Islet of Langerhans (tissue), 1 donor: Measurements from ENCODE around the gene ANO8.

Source experiments
- FAIRE-seq: peaks from one replicate; lab custom pipeline; 2011; peaks lifted over from hg19 to GRCh38; lab: Jason Lieb, UNC

Gene ANO8

DNA sequence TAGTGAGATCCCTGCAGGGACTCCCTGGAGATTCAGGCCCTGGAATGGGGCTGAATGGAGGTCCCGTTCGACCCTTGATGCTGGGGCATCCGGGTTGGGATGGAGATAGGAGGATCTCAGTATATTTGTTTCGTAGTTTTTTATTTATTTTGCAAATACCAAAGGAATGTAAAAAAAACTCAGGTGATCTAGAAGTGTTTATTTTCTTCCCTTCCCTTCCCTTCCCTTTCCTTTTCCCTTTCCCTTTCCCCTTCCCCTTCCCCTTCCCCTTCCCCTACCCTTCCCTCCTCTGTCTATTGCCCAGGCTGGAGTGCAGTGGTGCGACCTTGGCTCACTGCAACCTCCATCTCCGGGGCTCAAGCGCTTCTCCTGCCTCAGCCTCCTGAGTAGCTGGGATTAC lies 7.2 kb upstream of the ANO8 start:
- FAIRE-seq: no peak

DNA sequence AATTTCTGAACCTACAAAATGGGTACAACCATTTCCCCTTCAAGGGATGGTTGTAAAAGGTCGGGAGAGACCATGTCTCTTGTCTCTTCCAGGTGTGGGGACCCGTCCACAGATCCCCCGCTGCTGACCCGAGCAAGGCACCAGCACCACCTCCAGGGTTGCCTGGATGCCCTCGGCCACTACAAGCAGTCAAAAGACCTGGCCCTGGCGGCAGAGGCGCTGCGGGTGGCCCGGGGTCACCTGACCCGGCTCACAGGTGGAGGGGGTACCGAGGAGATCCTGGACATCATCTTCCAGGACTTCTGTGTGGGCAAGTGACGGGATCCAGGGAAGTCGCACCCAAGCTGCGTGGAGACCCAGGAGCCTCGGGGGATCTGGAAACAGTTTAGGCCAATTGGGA lies 6.7 kb upstream of the ANO8 start:
- no peak for FAIRE-seq

DNA sequence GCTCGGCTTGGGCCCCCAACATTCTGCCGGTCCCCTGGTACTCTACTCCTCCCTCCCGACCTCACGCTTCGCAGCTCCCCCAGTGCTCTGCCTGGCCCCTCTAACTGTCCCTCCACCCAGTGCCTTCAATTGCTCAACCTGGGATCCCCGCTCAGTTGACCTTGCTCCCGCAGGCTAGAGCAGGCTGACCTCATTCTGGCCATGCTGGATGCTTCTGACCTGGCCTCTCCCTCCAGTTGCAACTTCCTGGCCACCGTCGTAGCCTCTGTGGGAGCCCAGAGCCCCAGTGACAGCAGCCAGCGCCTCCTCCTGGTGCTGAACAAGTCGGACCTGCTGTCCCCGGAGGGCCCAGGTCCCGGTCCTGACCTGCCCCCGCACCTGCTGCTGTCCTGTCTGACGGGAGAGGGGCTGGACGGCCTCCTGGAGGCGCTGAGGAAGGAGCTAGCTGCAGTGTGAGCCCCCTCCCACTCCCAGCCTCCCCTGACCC lies 6.3 kb upstream of the ANO8 start:
- FAIRE-seq: no peak

DNA sequence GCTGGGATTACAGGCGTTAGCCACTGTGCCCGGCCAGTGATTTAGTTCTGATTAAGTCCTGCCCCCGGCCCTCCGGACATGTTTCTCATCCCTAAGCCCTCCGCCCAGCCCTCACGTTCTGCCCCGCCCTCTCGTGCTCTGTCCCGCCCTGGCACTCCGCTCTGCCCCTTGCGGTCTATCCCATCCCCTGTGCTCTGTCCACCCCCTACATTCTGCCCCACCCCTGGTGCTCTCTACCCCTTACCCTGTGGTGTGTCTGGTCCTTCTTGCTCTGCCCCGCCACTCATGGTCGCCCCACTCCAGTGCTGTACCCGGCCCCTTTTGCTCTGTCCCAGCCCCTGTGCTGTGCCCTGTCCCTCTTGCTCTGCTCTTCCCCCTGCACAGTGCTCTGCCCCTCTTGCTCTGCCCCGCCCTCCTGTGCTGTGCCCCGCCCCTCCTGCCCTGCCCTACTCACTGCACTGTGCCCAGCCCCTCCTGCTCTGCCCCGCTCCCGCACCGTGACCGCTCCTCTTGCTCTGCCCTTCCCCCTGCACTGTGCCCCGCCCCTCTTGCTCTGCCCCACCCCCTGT lies 5.7 kb upstream of the ANO8 start:
- FAIRE-seq: no peak

DNA sequence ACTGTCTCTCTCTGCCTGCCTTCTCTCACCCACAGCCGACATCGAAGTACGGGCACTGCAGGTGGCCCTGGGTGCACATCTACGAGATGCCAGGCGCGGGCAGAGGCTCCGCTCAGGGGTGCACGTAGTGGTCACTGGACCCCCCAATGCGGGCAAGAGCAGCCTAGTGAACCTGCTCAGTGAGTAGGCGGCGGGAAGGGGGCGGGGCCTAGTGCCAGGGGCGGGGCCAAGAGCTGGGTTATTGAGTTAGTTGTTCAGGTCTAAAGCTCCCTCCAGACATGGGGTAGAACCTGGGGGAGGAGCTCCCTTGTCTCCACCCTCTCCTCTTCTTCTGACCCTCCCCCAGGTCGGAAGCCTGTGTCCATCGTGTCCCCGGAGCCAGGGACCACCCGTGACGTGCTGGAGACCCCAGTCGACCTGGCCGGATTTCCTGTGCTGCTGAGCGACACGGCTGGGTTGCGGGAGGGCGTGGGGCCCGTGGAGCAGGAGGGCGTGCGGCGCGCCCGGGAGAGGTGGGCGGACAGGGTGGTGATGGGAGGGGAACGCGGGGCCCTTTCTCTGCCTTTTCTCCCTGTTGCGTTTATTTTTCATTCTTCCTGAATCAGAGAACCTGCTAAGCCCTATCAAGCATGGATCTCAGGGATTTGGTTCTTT lies 4.6 kb upstream of the ANO8 start:
- FAIRE-seq: no peak

DNA sequence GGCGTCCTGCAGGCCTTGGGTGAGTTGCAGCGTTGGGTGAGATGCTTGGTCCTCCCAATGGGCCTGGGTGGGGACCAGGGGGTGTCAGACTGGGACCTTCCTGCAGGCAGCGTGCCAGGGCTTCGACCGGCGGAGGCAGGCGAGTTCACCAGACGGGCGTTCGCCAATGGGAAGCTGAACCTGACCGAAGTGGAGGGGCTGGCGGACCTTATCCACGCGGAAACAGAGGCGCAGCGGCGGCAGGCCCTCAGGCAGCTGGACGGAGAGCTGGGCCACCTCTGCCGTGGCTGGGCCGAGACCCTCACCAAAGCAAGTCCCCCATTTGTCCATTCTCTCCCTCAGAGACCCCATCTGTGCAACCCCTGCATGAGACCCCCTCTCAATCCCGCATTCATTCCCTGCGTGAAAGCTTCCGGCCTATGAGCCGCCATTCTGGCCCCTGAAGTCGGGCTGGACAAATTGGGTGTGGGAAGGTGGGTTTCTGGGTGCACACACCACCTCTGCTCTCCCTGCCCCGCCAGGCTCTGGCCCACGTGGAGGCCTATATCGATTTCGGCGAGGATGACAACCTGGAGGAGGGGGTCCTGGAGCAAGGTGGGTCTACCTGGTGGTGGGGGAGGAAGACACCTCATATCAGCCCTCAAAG lies 3.9 kb upstream of the ANO8 start:
- FAIRE-seq: no peak

DNA sequence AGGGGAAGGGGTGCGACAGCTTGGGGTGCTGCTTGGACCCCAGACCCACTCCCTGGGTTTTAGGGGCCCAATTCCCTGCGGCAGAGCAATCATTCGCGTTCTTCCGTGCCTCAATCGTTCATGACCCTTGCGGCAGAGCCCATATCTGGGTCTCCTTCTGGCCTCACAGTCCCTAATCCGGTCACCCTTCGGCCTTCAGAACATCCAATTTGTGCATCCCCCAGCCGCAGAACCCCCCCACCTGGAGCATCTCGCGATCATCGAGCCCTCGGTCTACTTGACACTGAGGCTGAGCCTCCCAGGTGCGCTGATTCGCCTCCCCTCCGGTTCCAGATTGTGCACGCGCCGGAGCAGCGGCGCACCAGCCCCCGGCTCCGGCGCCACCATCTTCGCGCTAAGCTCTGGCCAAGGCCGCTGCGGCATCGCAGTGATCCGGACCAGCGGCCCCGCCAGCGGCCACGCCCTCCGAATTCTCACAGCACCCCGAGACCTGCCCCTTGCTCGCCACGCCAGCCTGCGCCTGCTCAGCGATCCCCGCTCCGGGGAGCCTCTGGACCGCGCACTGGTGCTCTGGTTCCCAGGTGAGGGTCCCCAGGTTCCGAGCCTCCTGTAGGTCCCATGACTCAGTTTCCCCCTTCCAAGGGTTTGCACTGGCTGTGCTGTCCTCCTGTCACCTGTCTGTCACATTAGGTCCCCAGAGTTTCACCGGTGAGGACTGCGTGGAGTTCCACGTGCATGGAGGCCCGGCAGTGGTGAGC lies 3.2 kb upstream of the ANO8 start:
- no peak for FAIRE-seq

DNA sequence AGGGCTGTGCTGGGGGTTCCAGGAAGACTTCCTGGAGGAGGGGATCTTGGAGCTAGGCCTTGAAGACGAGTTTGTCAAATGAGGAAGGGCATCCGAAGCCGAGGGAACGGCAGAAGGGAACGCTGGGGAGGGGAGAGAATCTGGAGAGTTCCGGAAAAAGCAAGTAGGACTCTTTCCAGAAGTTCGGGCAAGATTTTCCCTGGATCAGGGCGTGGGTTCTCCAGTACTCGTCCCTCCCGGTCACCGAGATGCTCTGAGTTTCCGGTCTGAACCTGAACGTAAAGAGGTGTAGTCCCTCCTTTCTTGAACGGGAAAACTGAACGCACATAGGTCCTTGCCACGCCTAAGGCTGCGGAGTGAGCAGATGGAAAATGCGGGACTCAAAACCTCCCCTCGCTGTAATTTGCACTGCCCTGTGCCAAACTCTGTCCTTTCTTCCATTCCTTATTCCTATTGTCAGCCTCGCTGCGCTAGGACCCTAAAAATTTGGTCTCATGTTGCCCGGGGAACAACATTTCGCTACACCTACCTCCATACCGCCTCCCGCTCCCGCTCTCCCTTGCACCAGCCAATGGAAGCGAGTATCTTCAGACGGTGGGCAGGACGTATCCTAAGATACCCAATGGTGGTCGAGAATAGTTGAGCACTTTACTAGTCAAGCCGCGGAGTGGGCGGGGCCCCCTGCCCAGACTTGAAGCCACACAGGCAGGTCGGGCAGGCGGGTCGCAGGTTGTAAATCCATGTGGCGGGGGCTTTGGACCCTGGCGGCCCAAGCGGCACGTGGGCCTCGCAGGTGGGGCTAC lies 2.4 kb upstream of the ANO8 start, which contains the start of gene GTPBP3:
Gene GTPBP3 (plus strand): TSS at position 682 of the 803 bp plus-strand sequence. CDS start 59 bp downstream, at position 741.
- FAIRE-seq: peak; percentile 72

DNA sequence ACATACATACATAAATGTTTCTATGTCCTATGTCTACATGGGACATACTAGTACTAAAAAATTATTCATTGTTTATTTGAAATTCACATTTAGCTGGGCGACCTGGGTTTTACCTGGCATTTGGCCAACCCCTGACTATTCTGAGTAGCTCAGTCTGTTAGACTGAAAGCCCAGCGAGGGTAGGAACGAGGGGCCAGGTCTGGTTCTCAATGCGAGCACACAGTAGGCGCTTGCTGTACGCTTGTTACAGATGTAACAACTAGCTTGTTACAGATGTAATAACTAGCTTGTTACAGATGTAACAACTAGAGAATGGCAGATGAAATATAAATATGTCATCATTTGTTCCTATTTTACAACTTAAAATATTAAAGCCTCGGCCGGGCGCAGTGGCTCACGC lies 920 bp upstream of the ANO8 start:
- FAIRE-seq: no peak

DNA sequence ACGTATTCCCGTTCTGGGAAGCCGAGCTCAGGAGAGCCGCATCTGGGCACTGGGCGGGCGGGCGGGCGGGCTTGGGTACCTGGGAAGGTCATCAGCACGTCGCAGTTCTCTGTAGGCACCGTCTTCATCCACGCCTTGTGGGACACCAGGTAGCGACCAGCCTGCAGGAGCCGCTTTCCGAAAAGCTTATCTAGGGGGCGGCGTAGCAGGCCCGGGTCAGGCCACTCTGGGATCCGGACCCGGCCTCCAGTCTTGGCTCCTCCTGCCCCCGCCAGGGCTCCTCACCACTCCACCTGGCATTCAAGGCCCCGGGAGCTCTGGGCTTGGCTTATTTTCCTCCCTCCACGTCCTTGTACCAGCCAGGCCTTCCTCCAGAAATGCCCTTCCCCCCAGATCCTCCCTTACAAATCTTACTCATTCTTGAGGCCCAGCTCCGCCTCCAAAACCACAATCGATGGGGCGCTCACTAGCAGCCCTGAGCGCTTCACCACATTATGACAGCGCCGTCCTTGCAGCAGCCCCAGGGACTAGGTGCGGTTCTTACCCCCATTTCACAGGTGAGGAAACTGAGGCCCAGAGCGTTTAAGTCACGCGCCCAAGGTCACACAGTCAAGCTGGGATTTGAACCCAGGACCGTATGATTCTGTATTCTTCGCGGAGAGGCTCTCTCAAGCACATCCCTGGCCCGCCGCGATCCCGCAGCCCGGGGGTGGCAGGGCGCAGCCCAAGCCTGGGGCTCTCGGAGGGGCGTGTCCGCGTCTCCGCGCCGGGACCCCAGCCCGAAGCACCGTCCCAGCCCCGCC lies 843 bp downstream of the ANO8 start:
- no peak for FAIRE-seq

DNA sequence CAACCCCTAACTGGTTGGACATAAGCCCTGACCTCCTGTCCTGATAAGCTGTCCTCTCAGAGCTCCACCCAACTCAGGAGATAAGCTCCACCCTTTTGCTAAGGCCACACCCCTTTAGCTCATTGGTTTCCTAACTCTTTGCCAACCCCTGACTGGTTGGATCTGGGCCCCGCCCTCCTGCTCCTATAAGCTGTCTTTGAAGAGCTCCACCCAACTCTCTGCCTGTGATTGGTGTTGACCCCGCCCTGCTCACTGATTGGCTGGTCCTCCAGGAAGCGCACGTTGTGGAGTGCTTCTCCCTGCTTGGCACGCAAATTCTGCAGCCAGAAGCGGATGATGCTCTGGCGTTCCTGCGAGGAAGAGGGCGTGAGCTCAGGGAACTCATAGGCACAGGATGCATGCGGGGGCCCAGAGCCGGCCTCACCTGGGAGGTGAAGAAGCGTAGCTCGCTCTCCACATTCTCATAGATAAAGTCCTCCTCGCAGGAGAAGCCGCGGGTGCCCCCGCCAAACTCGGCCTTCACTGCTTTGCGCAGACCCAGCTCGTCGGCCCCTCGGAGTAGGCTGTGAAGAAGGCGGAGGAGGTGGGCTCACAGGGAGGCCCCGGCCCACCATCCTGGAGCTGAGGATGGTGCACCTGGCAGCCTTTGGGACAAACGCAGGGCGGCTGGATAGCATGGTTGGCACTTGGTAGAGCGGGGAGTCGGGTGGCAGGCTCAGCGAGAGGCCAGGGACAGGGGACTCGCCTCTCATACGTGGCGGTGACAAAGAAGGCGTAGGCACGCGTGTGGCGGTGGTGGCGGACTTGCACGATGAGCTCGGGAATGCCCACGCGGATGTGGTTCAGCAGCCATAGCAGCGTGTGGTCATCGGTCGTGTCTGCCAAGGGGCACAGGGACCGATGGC lies 1.7 kb downstream of the ANO8 start:
- FAIRE-seq: no peak

DNA sequence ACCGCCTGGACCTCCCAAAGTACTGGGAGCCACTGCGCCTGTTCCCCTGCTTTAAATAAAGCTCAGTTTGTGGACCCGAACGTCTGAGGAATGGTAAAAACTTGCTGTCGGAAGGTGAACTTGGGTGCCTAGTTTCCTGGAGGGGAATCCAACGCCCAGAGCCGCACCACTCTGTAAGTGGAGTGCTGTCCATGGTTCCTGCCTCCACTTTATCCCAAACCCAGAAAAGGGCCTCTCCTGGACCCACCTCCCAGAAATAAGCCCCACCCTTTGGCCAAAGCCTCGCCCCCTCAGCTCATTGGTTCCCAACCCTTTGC lies 2.3 kb downstream of the ANO8 start:
- FAIRE-seq: no peak

DNA sequence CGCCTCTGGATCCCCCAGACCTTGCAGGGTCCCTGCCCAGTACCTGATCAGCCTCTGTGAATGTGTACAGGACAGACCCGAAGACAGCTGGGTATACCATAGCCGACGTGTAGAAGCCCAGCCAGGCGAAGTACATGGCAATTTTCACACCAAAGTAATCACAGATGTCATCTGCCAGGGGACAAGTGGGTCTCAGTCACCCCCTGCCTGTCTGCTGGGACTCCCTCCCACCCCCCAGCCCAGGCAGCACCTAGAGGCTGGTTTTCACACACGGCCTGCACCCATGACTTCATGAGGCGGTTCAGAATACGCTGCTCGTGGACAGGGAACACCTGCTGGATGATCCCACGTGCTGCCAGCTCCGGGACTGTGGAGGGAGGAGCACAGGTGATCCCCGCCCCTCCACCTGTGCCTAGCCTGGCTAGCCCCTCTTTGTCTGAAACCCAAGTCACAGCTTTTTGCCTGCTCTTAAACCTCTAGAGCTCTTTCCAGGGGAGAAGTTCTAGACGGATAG lies 3.6 kb downstream of the ANO8 start:
- no peak for FAIRE-seq

DNA sequence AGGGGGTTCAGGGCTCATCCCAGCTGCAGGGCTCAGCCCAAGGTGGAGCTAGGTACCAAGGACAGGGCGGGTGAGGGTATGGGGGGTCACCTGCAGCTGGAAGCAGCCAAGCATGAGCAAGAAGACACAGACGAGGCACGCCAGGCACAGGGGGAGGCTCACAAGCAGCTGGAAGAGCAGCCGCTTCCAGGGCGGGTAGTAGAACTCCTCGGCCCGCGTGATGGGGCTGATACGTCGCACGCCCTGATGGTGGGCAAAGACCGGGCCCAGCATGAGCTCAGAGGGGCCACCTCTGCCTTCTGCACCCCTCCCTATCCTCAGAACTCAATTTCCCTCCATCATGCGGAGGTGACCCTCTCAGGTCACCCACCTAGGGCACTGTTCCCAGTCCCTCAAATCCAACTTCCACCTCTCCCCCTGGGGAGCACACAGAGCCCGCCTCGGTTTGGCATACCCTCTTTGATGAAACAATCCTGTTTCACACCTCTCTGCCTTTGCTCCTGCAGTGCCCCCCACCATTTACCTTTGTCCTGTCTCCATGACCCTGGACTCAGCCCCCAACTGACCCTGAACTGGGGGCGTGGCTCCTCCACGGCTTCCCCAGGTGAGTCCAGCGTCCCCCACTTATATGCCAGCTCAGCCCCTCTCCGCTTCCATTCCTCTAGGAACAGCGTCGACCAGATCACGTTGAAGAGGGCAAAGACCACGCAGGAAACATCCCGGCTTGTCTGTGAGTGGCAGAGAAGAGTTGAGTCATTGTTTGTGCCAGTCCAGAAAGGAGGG lies 4.2 kb downstream of the ANO8 start:
- FAIRE-seq: no peak

DNA sequence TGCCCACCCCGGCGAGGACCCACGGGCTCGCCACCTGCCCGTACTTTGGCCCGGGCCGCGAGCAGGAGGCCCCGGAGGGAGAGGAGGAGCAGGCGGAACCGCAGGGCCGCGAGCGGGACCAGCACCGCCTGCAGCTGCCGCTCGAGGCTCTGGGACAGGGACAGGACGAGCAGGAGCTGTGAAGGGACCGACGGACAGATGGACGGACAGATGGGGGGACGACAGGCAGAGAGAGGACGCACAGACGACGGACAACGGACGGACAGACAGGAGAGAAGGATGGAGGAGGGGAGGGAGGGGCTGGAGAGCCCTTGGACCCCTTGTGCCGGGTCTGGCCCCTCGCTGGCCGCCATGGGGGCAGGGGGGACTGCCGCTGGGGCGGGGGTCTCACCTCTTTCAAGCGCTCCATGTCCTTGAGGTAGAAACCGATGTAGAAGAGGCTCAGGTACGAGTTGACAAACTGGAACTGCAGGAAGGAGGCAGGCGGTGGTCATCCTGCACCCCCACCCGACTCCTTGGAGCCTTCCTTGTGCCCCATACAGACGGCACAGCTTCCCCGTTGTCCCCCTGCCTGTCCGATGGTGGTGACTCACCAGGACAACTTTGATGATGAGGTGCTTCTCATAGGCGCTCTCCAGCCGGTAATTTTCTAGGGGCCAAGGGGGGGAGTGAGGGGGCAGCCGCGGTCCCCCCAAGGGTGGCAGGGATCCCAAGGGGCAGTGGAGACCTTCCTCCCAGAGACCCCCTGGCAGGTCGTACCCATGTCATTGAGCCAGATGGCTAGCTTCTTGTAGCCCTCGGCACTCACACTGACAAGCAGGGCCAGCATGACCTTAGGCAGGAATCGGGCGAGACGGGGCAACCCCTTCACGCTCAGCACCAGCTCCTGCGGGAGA lies 5.0 kb downstream of the ANO8 start:
- no peak for FAIRE-seq

DNA sequence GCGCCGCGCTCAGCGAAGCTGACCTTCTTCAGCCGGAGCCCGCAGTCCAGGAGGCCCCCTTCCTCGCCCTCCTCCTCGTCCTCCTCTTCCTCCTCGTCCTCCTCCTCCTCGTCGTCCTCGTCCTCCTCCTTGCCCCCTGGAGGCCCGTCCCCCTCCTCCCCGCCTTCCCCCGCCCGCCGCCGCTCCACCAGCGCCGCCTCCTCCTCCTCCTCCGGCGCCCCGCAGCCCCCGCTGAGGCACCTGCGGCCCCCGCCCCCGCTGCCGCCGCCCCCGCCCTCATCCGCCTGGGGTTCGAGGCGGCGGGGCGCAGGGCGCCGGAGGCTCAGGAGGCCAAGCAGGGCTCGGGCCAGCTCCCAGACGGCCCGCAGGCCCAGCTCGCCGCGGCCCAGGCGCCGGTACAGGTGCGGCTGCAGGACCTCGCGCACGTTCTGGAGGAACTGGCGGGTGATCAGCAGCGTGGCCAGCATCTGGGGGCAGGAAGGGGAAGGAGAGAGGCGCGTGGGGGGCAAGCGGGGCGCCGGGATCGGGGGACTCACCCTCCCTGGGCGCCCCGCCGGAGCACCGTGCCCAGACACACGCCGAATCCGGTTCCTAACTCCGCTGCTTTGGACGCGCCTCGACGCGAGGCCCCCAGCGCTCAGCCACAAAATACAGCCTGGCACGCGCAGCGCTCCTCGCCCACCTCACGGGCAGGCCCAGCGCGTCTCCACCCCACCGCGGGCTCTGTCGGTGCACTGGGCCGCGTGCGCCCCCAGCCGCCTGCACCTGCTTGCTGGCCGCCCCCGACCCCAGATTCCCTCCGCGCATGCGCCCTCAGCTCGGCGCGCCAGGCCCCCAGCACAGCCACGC lies 5.9 kb downstream of the ANO8 start:
- no peak for FAIRE-seq
